Fibroblast of peridontal ligament (primary cell): ENCODE data around the gene MTHFS.

Source experiments
- DNase-seq: peaks from one replicate; pipeline ENCODE4 v3.0.0-alpha.2; 2010; ENCODE audit errors: extremely low read depth

The MTHFS gene

GRCh38 chr15:79816571-79816970 lies 80.2 kb downstream of the MTHFS start:
- DNase-seq, result no peak

DNA sequence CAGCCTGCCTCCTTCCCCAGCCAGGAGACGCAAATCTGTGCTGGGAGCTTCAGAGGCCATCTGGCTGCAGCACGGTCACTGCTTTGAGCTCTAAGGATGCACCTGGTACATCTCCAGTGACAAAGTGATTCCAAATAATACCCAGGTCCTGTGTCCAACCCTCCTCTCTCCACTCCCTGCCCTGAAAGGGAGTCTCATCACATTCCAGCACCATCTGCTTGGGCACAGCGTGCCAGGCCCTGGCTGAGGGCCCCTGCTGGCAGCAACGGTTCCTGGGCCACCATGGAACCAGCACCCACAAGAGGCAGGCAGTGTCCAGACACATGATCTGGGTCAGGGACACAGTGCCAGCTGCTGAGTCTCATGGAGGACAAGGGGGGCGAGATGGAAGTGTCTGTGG lies 81.3 kb downstream of the MTHFS start:
- no peak for DNase-seq

DNA sequence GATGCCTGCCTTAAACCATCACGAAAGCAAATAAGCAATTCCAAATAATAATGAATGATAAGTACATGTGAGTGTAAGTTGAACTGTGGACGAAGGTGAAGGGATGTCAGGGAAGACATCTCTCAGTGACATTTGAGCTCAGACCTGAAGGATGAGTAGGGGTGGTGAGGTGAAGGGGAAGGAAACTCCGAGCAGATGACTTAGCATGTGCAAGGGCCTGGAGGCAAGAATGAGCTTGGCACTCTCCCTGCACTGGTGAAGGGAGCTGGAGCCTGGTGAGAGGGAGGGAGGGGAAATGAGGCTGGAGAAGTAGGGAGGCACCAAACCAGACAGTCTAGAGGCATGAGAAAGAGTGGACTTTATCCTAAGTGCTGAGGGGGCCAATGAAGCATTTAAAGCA lies 84.3 kb downstream of the MTHFS start:
- no peak for DNase-seq

- peak; percentile 48 for DNase-seq
These were observed 85.1 kb downstream of the MTHFS start for GRCh38 chr15:79811406-79812405.

GRCh38 chr15:79804838-79805237 lies 92.0 kb downstream of the MTHFS start:
- DNase-seq, result peak; percentile 7

- DNase-seq, result peak; percentile 9
These were observed 98.5 kb downstream of the MTHFS start for GRCh38 chr15:79798311-79798710.
